CD4-positive, alpha-beta T cell treated with Interleukin-6 for 4 hours (primary cell): ENCODE results near the gene MPRIP.
A peak's percentile ranks its signal among the peaks of the same experiment; 100 is the strongest.

Source experiments
- DNase-seq: peaks from one replicate; pipeline ENCODE4 v3.0.0-alpha.2; 2020; ENCODE audit warnings: mixed read lengths

The MPRIP gene

GRCh38 chr17:17172001-17172939 is 130.0 kb downstream of the MPRIP start:
- peak; percentile 32 for DNase-seq

GRCh38 chr17:17172990-17173389 is 130.7 kb downstream of the MPRIP start:
- no peak for DNase-seq

GRCh38 chr17:17173921-17174320 is 131.7 kb downstream of the MPRIP start:
- DNase-seq: peak; percentile 1

DNA sequence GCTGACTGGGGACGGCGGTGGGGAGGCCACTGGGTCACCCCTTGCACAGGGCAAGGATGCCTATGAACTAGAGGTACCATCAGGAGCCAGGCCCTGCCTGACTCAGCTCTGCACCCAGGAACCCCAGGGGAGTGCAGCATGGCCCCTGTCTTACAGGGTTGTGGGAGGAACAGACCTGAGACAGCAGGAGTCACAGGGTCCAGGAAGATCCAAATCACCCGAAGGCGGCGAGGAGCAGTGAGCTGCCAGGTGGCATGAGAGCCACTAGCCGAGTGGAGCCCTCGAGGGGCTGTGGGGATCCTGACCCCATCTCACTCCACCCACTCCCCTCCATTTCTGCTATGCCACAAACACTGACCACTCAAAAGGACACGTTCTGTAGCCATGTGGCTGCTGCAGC is 133.1 kb downstream of the MPRIP start:
- DNase-seq: no peak

- peak; percentile 61 for DNase-seq
Measured at GRCh38 chr17:17175917-17176316, 133.7 kb downstream of the MPRIP start.

GRCh38 chr17:17176341-17176740 is 134.1 kb downstream of the MPRIP start:
- peak; percentile 67 for DNase-seq

DNA sequence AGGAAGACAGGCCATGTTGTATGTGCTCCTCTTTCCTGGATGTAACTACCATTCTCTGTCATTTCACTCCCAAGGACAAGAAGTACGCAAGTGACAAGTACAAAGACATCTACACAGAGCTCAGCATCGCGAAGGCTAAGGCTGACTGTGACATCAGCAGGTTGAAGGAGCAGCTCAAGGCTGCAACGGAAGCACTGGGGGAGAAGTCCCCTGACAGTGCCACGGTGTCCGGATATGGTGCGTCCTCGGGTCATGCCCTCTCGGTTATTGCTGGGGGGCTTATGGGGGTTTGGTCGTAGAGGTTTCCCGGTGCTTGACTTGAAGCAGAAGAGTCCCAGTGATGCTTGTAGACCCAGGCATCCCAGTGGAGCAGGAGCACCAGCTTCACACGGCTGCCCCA is 134.9 kb downstream of the MPRIP start:
- peak; percentile 34 for DNase-seq

DNA sequence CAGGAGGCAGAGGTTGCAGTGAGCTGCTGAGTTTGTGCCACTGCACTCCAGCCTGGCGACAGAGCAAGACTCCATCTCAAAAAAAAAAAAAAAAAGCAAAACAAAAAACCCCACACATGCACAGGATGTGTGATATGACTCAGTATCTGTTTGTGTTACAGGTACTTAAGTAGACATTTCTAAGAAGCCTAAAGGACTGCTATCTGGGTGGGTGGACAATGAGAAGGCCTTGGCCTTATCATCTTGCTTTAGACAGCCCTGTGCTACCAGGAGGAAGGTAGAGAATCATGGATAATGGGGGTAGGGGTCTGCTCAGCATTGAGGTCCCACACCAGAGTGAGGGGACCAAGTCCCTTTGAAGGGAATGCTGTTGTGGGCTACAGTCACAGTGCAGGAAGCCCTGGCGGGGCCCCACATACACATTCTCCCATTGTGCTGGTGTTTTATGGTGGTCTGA is 137.1 kb downstream of the MPRIP start:
- DNase-seq: peak; percentile 52

DNA sequence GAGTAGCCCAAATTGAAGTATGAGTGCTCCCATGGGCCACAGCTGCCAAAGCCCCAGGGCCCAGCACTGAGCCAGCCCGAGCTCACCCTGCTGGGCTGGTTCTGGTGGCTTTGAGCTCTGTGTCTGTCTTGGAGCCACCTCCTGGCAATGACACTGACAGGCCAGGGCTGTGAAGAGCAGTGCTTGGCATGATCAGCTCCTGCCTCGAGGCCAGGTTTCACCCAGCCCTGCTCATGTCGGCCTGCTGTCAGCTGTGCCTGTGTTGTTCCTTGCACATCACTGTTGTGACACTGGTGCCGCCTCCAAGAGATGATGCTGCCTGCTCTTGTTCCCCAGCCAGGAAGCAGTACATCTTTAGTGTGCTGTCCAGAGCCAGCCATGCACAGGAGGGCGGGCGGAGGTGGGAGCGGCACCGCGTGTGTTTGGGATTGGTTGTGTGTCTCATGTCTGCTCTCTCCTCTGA is 137.9 kb downstream of the MPRIP start:
- peak; percentile 57 for DNase-seq

DNA sequence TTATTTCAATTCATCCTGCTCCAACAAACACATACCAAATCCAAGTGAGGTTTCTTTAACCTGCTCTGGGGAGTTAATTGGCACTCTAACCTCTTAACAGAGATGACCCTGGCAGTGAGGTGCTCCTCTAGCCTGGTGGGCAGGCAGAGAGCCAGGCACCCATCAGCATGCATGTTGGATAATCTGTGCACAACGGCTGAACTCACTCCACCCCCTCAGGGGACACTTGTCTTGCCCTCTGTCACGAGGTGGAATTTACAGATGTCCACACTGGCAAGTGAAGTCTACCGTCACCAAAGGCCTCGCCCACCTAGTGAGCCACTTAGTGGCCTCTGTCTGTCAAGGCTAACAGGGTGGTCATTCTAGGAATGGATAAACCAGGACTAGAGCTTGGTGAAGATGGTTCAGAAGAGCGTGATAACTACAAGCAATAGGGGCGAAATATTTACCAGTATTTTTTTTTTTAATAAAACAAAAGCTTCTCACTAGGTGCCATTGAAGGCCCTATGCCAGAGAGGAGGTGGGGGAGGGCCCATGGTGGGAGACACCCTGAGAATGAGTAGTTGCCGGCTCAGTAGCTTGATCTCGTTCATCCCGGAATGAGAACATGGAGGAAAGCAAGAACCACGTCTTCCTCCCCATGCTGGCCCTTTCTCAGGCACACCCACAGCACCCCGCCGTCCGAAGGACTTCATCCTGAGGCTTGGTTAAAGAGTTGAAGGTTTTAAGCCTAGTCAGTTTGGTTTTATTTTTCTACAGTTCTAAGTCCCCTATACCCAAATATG is 138.7 kb downstream of the MPRIP start:
- no peak for DNase-seq

- peak; percentile 67 for DNase-seq
Measured at GRCh38 chr17:17181666-17182597, 139.7 kb downstream of the MPRIP start.

DNA sequence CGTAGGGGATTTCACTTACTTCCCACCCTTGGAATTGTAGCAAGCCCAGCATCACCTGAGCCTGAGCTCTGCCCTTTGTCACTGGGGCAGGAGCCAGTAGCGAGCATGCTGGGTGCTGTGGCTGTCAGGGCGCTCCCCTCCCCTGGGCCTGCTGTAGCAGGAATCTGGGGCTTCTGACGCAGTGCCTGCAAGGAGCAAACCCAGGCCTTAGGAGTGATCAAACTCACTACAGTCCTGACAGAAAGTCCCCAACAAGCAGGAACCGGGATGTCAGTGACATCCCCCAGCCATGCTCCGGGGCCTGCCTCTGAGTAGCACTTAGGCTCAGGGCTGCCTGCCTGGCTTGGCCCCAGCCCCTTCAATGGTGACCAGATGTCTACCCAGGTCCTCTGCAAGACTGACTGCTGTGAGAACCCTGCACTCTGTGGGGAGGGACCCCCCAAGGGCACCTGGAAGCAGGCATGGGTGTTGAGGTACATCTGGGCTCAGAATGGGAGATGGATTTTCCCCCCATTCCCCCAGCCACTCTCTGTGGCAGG is 140.4 kb downstream of the MPRIP start:
- DNase-seq: peak; percentile 61

DNA sequence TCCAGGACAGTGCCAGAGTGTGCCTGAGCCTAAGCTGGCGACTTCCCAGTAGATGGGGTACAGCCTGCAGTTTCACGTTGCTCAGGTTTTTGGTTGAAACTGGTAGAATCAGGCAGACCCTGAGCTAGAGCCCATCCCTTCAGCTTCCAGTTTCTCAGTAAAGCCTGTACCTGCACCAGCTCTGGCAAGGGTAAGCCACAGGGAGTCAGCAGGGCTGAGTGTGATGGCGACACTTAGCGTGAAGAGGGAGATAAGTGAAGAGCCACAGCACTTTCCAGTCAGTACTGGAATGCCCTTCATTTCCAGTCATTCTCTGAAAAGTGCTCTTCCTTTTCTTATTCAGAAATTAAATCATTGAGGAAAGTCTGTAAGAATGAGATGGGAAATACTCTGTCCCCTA is 141.5 kb downstream of the MPRIP start:
- no peak for DNase-seq

GRCh38 chr17:17184985-17185757 is 142.9 kb downstream of the MPRIP start:
- DNase-seq: peak; percentile 48

- DNase-seq: peak; percentile 52
Measured at GRCh38 chr17:17186051-17186450, 143.8 kb downstream of the MPRIP start.

- DNase-seq: no peak
Measured at GRCh38 chr17:17186551-17187505, 144.6 kb downstream of the MPRIP start.

GRCh38 chr17:17188586-17188985 is 146.3 kb downstream of the MPRIP start:
- no peak for DNase-seq

- DNase-seq: no peak
Measured at GRCh38 chr17:17189559-17189958, 147.3 kb downstream of the MPRIP start.

- DNase-seq: no peak
Measured at GRCh38 chr17:17190188-17190587, 147.9 kb downstream of the MPRIP start.

- DNase-seq: peak; percentile 1
Measured at GRCh38 chr17:17191346-17191792, 149.1 kb downstream of the MPRIP start.
